ENCODE measurements around the gene IMPDH2. TPM values are rescaled to one million over a fixed set of nuclear protein-coding genes. Genes with fewer than 3 reads are reported as not detected.

Gene IMPDH2
- total RNA-seq, 1 donor from 2014 or later: 206 TPM

DNA sequence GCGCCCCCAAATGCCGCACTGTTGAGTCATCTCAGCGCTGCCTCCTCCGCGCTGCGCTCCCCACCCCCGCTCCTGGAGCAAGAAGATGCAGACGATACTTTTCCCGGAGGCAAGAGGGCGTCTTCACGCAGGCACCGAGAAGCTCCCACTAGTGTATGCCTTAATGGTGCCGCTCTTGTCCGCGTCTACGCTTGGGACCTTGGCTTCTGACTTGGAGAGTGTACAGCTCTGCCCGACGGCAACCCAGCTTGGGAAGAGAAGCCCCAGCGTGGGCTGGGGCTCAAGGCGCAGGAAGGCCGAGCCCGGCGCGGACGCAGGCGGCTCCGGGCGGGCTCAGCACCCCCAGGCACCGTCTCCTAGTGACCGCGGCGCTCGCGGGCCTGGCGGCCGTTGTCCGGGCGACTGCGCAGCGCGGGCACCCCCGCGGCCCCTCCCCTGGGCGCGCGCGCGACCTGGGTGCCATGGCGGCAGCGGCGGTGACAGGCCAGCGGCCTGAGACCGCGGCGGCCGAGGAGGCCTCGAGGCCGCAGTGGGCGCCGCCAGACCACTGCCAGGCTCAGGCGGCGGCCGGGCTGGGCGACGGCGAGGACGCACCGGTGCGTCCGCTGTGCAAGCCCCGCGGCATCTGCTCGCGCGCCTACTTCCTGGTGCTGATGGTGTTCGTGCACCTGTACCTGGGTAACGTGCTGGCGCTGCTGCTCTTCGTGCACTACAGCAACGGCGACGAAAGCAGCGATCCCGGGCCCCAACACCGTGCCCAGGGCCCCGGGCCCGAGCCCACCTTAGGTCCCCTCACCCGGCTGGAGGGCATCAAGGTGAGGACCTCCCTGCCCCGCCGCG is 39.2 kb downstream of the IMPDH2 start, which contains the start of gene P4HTM:
P4HTM (plus strand) TSS at position 446 of the 840 bp plus-strand sequence; CDS start at position 462, 16 bp downstream.
- TF ChIP-seq, protein P1, sequence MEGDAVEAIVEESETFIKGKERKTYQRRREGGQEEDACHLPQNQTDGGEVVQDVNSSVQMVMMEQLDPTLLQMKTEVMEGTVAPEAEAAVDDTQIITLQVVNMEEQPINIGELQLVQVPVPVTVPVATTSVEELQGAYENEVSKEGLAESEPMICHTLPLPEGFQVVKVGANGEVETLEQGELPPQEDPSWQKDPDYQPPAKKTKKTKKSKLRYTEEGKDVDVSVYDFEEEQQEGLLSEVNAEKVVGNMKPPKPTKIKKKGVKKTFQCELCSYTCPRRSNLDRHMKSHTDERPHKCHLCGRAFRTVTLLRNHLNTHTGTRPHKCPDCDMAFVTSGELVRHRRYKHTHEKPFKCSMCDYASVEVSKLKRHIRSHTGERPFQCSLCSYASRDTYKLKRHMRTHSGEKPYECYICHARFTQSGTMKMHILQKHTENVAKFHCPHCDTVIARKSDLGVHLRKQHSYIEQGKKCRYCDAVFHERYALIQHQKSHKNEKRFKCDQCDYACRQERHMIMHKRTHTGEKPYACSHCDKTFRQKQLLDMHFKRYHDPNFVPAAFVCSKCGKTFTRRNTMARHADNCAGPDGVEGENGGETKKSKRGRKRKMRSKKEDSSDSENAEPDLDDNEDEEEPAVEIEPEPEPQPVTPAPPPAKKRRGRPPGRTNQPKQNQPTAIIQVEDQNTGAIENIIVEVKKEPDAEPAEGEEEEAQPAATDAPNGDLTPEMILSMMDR (IDR thresholded peaks at IDR 0.05; ENCODE audit: unreplicated experiment): peak; percentile 32
- Mint-ChIP-seq H3K36me3 (ENCODE audit: insufficient read depth) (peaks cover 12% of the 10 kb centered on the region), H3K27ac (peak within 1 kb of the TSS; percentile 99), H3K4me3 (ENCODE audit: low read depth) (peak within 1 kb of the TSS; percentile 90), H3K4me1 (ENCODE audit: low read depth) (peaks cover 20% of the 10 kb centered on the region), H3K27me3 (peaks cover 19% of the 10 kb centered on the region), H3K9me3 (ENCODE audit: low read depth) (no peaks in the 10 kb centered on the region)
- peak; percentile 54 for DNase-seq (ENCODE audit: low spot score, unreplicated experiment)

DNA sequence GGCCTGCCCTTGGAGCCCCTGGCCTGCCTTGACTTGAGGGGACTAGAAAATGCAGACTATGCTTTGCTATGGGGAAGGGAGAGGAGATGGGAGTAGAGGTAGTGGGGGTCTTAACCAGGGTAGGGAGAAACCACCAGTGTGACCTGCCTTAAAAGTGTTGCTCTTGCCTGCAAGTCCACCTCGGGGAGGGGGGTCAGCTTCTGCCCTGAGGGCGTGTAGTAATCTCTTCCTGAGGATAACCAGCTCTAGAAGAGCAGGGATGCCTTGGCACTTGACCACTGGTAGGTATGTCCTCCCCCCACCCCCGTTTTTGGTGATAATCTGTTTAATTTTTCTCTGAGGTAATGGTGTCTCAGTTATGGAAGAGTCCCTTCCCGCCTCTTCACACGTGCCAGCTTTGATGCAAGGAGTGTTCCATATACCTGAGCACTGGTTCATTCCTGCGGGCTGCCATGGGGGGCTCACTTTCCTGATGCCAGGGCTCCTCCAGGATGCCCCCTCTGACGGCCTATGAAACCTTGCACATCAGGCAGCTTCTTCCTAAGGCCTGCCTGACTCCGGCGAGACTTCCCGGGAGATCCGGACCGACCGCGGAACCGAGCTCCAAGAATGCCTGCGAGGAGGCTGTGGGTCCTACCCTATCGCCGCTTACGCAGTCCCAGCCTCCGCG is 39.9 kb downstream of the IMPDH2 start:
- peaks cover 20% of the 10 kb centered on the region for H3K4me1 Mint-ChIP-seq (ENCODE audit: low read depth)
- H3K36me3 Mint-ChIP-seq (ENCODE audit: insufficient read depth): peaks cover 7% of the 10 kb centered on the region
- H3K27ac Mint-ChIP-seq: peak overlapping the region; percentile 99
- no peaks in the 10 kb centered on the region for H3K9me3 Mint-ChIP-seq (ENCODE audit: low read depth)
- peaks cover 11% of the 10 kb centered on the region for H3K27me3 Mint-ChIP-seq
- peak overlapping the region; percentile 90 for H3K4me3 Mint-ChIP-seq (ENCODE audit: low read depth)
- TF ChIP-seq, protein P1 (IDR thresholded peaks at IDR 0.05; ENCODE audit: unreplicated experiment): no peak
- no peak for DNase-seq (ENCODE audit: low spot score, unreplicated experiment)

DNA sequence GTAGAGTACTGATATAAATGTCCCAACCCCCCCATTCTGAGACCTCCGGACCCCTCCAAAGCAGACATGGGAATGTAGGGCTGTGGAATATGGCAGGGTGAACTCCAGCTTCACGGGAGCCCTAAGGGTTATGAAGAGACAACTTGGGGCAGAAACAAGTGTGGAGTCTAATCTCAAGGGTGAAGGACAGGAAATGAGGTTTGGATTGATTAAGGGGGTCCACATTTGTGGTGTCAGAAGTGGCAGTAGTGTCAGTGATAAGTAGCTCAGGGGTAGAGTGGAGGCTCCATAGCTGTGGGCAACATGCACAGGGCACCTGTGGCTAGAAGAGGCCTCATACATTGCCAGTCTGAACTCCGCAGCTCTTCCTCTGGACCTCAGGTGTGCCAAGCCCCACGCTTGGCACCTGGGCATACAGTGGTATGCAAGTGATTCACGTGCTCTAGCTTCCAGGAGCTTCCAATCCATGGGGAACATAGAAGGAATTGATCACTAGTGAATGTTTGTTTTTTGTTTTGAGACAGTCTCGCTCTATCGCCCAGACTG is 43.3 kb downstream of the IMPDH2 start:
- H3K4me1 Mint-ChIP-seq (ENCODE audit: low read depth): peaks cover 11% of the 10 kb centered on the region
- H3K36me3 Mint-ChIP-seq (ENCODE audit: insufficient read depth): peaks cover 8% of the 10 kb centered on the region
- no peak overlapping the region for H3K4me3 Mint-ChIP-seq (ENCODE audit: low read depth)
- TF ChIP-seq, protein P1 (IDR thresholded peaks at IDR 0.05; ENCODE audit: unreplicated experiment): no peak
- H3K9me3 Mint-ChIP-seq (ENCODE audit: low read depth): no peaks in the 10 kb centered on the region
- no peaks in the 10 kb centered on the region for H3K27me3 Mint-ChIP-seq
- H3K27ac Mint-ChIP-seq: no peak overlapping the region
- no peak for DNase-seq (ENCODE audit: low spot score, unreplicated experiment)

DNA sequence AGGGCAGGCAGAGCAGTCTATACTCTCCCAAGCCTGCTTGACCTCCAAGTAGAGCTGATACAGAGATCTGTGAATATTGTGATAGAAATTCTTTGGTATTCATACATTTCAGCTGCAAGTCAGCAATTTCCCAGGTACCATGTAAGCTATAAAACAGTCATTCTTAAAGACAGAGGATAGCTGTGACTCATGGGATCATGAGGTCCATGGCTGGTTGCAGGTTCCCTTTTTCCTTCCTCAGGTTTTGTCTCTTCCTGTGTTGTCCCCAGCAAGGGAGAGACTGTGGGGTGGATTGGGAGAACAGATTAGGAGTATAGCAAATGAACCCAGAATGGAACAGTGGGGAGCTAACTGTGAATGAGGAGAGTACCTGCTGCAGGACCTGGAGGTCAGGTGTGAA is 44.5 kb downstream of the IMPDH2 start:
- TF ChIP-seq, protein P1 (IDR thresholded peaks at IDR 0.05; ENCODE audit: unreplicated experiment): no peak
- H3K27ac Mint-ChIP-seq: no peak overlapping the region
- no peak for DNase-seq (ENCODE audit: low spot score, unreplicated experiment)
- H3K27me3 Mint-ChIP-seq: no peaks in the 10 kb centered on the region
- peaks cover 11% of the 10 kb centered on the region for H3K36me3 Mint-ChIP-seq (ENCODE audit: insufficient read depth)
- no peaks in the 10 kb centered on the region for H3K9me3 Mint-ChIP-seq (ENCODE audit: low read depth)
- peaks cover 11% of the 10 kb centered on the region for H3K4me1 Mint-ChIP-seq (ENCODE audit: low read depth)
- H3K4me3 Mint-ChIP-seq (ENCODE audit: low read depth): no peak overlapping the region

DNA sequence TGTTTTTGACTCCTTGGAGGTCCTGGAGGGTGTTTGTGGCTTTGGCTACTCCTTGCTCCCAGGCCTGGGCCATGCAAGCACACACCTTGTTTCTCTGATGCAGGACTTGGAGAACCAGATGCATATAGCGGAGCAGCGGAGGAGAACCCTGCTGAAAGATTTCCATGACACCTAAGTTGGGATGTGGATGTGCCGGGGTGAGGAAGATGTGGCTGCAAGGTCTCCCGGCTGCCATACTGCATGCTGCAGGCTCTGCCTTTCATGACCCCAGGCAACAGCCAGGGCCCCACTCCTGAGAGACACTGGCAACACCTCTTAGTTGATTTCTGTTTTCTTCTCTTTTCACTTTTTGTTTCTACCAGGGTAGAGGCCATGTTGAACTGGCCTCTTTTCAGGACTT is 46.1 kb downstream of the IMPDH2 start:
- no peak for DNase-seq (ENCODE audit: low spot score, unreplicated experiment)
- Mint-ChIP-seq H3K4me3 (ENCODE audit: low read depth) (no peak overlapping the region), H3K27me3 (no peaks in the 10 kb centered on the region), H3K9me3 (ENCODE audit: low read depth) (no peaks in the 10 kb centered on the region), H3K4me1 (ENCODE audit: low read depth) (peaks cover 3% of the 10 kb centered on the region), H3K27ac (no peak overlapping the region), H3K36me3 (ENCODE audit: insufficient read depth) (peaks cover 16% of the 10 kb centered on the region)
- TF ChIP-seq, protein P1 (IDR thresholded peaks at IDR 0.05; ENCODE audit: unreplicated experiment): no peak
